ENCODE results near the gene PTGIR. TPM values are rescaled to one million over a fixed set of nuclear protein-coding genes. Genes with fewer than 3 reads are reported as not detected.
"Not testable (repeated sequence)": the region's sequence is repeated elsewhere in the genome, so short reads cannot be mapped to it uniquely, and the experiment has no call there.

The PTGIR gene
- total RNA-seq, 1 experiment from 2014 or later, result 0.06 TPM

DNA sequence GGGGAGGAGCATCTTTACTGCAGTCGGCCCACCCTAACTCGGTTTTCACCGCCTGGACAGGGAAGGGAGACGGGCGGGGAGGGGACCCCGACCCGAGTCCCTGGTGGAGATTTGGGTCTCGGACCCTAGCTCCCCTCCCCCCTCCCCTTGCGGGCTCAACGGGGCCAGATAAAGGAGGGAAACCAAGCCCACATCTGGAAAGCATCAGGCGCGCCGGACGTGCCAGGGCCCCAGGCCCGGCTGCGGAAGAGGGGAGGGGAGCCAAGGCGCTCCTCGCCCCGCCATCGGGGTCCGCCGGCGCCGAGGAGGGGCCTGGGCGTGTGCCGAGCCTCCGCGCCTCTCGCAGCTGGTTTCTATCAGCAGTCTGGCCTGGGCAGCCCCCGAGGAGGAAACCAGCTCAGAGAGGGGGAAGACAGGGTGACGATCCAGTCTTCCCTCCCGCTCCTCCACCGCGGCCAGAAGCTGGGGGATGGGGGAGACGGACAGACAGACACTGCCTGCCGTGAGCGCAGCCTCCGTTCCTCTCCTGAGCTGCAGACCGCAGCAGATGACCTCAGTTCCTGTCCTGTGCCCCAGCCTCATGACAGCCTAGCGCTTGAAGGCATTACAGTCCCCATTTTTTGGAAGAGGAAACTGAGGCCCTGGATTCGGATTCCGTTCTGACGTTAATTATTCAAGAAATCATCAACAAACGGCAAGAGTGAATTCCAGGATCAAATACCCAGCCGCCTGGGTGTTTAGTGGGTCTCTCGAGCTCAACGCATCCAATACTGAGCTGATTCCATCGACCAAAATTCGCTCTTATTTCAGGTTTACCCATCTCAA is 14.7 kb upstream of the PTGIR start:
- peak; percentile 64 for DNase-seq (ENCODE audit: low spot score)

GRCh38 chr19:46637224-46637623 is 12.3 kb upstream of the PTGIR start:
- DNase-seq (ENCODE audit: low spot score), result no peak

- DNase-seq (ENCODE audit: low spot score), result no peak
These were observed 11.3 kb upstream of the PTGIR start, which contains the start of gene GNG8 for GRCh38 chr19:46635920-46636761. TSS of gene GNG8 (minus strand) at chr19:46636202. CDS start at chr19:46634682, 1,520 bp downstream.

GRCh38 chr19:46634656-46635218 is 9.8 kb upstream of the PTGIR start:
- no peak for DNase-seq (ENCODE audit: low spot score)

DNA sequence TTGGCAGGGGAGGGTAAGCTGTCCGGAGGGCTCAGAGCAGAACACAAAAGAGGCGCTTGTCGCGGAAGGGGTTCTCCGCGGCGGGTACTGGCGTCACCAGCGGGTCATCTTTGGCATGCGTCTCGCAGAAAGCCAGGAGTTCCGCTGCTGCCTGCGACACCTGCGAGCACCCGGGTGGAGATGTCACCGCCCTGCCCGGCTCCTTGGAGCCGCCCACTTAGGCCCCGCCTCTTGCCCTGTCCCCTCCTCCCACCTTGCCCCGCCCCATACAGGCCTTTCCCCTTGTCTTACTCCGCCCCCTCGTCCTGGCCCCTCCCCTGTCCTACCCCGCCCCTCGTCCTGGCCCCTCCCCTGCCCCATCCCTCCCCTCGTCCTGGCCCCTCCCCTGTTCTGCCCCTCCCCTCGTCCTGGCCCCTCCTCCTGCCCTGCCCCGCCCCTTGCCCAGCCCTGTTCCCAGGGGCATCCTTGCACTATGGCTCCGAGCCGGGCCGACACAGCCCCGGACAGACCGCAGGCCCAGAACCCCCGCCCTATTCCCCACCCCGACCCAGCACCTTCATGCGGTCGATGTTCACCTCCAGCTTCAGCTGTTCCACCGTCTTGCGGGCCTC is 9.3 kb upstream of the PTGIR start:
- peak; percentile 64 for DNase-seq (ENCODE audit: low spot score)

- DNase-seq (ENCODE audit: low spot score), result no peak
These were observed 8.2 kb upstream of the PTGIR start for GRCh38 chr19:46633130-46633529.

- DNase-seq (ENCODE audit: low spot score), result no peak
These were observed 6.6 kb upstream of the PTGIR start for GRCh38 chr19:46631481-46631880.

- no peak for DNase-seq (ENCODE audit: low spot score)
These were observed 5.8 kb upstream of the PTGIR start for GRCh38 chr19:46630586-46631205.

DNA sequence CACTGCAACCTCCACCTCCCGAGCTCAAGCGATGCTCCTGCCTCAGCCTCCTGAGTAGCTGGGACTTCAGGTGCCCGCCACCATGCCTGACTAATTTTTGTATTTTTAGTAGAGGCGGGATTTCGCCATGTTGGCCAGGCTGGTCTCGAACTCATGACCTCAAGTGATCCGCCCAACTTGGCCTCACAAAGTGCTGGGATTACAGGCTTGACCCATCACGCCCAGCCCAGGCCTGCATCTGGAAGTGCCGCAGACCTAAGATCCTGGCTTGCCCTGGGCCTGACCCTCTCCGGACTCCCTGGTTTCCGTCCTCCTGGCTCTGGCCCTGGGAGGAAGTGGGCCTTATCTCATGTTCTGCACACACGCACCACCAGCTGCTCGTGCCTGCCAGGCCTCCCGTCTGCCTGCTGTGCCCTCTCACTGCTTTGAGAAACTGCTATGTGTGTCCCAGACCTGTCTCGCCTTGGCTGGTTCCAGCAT is 4.7 kb upstream of the PTGIR start:
- DNase-seq (ENCODE audit: low spot score), result no peak

DNA sequence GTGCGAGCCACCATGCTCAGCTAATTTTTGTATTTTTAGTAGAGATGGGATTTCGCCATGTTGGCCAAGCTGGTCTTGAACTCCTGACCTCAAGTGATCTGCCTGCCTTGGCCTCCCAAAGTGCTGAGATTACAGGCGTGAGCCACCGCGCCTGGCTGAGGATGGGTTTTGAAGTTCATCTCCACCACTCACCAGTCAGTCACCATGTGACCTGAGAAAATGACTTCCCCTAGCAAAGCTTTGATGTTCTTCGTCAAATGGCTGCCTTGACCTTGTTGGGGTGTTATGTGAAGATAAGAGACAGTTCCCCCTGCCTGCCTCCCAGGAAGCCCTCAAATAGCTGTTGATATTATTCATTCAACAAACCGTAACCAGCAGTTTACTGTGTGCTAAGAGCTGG is 4.1 kb upstream of the PTGIR start:
- DNase-seq (ENCODE audit: low spot score), result not testable (repeated sequence)

GRCh38 chr19:46626446-46626845 is 1.6 kb upstream of the PTGIR start:
- no peak for DNase-seq (ENCODE audit: low spot score)

- DNase-seq (ENCODE audit: low spot score), result no peak
These were observed 842 bp upstream of the PTGIR start for GRCh38 chr19:46625731-46626130.

DNA sequence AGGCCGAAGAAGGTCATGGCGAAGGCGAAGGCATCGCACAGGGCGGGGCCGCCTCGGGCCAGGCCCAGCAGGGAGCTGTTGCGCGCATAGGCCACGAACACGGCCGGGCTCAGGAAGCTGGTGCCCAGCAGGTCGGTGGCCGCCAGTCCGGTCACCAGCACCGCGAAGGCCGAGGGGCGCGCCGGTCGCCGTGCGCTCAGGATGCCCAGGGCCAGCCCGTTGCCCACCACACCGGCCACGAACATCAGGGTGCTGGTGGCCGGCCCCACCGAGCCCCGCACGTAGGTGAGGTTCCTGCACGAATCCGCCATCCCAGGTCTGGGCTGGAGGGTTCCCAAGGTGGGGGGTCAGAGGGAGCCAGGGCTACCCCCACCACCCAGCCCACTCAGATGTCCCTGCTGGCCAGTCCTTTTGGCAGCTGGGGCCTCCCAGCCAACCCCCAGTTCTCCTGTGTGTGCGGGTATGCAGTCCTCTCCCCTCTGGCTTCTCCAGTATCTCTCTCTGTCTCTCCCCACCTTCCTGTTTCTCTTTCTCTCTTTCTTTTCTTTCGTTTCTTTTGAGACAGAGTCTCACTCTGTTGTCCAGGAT is 880 bp downstream of the PTGIR start:
- no peak for DNase-seq (ENCODE audit: low spot score)

DNA sequence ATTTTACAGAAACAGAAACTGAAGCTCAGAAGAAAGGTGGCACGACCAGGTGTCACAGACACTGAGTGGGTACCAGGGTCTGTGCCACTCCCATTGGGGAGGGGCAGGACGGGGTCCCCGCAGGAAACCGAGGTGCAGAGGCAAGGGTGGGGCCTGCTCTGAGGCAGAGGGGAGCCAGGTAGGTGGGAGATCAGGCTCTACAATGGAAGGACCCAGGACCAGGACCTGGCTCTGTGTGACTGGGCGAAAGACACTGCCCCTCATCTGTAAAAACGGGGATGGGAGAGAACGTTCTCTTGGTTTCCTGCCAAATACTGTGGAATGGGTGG is 2.8 kb downstream of the PTGIR start:
- DNase-seq (ENCODE audit: low spot score), result no peak

DNA sequence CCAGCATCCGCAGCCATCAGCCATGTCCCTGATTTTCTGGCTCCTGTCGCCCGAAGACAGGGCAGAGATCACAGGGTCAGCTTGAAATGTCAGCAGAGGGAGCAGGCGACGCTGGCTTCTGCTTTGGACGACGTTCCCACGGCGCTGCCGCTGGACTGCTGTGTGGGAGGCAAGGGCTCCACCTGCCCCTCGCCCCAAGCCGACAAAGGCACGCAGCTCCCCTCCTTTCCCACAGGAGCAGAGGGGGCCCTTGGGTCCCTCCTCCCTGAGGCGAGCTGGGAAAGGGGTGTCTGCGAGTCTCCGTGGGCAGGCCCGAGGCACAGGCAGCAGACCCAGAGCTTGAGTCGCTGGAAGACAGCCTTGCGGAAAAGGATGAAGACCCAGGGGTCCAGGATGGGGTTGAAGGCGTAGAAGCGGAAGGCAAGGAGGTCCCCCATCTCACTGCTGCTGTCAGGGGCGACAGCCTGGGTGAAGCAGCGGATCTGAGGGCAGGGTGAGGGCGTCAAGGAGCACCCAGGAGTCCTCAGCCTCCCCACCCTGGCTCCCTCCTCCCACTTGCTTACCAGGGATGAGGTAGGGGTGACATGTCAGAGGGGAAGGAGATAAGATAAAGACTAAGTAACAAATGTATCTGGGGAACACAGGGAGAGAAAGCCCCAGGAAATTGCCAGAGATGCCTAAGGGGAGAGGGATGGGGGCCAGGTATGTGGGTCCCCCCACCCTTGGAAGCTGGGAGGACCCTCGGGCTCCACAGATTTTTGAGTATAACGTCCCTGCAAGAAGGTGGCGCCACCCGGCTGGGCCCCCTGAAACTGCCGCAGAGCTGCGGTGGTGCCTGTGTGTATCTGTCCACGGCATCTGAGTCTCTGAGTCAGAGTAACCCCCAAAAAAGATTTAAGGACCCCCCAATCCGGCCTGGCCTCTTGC is 3.4 kb downstream of the PTGIR start:
- no peak for DNase-seq (ENCODE audit: low spot score)

DNA sequence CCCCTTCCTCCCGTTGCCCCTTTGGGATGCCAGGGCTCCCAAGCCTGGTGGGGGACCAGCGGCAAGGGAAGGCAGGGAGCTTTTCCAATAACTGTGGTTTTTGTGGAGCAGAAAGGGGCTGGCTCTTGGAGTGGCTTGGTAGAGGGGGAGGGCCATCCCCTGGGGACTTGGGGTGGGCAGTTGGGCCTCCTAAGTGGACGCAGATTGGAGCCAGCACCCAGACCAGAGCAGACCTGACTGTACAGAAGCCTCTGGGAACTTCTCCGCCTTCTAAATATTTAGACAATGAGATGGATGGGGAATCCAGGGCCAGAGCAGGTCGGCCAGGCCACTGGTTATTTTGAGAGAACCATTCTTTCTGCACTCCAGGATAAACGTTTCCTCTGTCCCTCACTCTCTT is 4.2 kb downstream of the PTGIR start:
- no peak for DNase-seq (ENCODE audit: low spot score)

GRCh38 chr19:46620267-46620666 is 4.6 kb downstream of the PTGIR start:
- DNase-seq (ENCODE audit: low spot score), result no peak

GRCh38 chr19:46618670-46619231 is 6.1 kb downstream of the PTGIR start:
- DNase-seq (ENCODE audit: low spot score), result no peak

- DNase-seq (ENCODE audit: low spot score), result no peak
These were observed 7.3 kb downstream of the PTGIR start for GRCh38 chr19:46617601-46618000.

Data from H4 (cell line).